Effector CD8-positive, alpha-beta T cell (primary cell): ENCODE data around the gene PLK2.

ENCODE experiments used
- DNase-seq: peaks from one replicate; lab custom pipeline; 2025; lab: John Stamatoyannopoulos, UW

Gene PLK2

GRCh38 chr5:58450811-58451629, 8.9 kb downstream of the PLK2 start:
- DNase-seq, result no peak

- no peak for DNase-seq
These were observed 9.9 kb downstream of the PLK2 start for GRCh38 chr5:58450018-58450417.

DNA sequence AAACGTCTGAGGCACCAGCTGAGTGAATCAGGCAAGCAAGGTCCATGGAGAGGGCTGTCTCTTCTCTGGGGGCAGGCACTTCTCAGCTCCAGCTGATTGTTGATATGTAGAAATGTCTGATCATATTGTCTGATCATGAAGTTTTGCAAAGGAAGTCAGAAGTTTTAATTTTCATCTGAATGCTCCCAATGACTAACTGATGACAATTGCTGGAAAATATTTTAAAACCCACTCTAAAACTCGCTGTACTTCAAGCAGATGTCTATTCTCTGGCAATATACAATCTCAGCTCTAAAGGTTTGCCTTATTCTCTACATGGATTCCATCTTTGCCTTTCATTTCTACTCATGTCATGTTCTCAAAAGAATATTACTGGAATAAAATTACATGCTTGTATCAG, 12.7 kb downstream of the PLK2 start:
- no peak for DNase-seq

GRCh38 chr5:58446024-58446423, 13.9 kb downstream of the PLK2 start:
- DNase-seq, result no peak

GRCh38 chr5:58444805-58445204, 15.1 kb downstream of the PLK2 start:
- no peak for DNase-seq

- DNase-seq, result no peak
These were observed 18.9 kb downstream of the PLK2 start for GRCh38 chr5:58440901-58441460.

- DNase-seq, result no peak
These were observed 20.7 kb downstream of the PLK2 start for GRCh38 chr5:58439094-58439644.

GRCh38 chr5:58437661-58438060, 22.2 kb downstream of the PLK2 start:
- no peak for DNase-seq

- DNase-seq, result no peak
These were observed 28.1 kb downstream of the PLK2 start for GRCh38 chr5:58431832-58432231.

- DNase-seq, result no peak
These were observed 47.0 kb downstream of the PLK2 start for GRCh38 chr5:58412932-58413331.

DNA sequence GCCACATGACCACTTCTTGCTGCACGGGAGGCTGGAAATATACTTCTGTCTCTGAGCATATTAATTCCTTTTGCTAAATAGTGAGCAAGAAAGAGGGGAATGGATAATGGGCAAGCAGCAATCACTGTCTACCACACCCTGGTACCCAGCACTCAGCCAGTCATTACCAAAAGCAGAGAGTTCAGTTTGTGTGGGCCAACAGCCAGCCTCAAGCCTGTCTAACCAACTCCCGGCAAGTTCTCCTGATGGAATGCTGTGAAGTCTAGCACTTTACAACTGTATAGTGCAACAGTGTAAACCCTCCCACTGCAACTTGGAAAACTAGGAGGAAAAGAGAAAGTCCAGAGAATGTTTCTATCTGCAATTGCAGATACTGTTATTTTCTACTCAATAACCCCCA, 47.8 kb downstream of the PLK2 start:
- no peak for DNase-seq

DNA sequence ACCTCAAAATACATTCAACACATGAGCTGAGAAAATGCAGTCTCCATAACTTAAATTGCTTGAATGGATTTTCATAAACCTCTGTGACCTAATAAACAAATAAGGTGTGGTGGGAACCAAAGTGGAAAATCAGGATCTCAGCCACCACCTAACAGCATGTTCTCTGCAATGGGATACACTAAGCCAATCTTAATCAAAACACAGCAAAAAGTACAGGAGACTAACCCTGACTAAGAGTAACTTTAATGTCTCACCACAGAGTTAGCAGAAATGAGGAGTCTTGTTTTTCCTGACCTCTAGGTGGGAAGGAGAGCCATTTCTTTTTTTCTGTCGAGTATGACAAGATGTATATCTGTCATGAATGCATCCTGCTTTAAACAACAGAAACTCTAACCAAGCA, 48.5 kb downstream of the PLK2 start:
- DNase-seq, result no peak

DNA sequence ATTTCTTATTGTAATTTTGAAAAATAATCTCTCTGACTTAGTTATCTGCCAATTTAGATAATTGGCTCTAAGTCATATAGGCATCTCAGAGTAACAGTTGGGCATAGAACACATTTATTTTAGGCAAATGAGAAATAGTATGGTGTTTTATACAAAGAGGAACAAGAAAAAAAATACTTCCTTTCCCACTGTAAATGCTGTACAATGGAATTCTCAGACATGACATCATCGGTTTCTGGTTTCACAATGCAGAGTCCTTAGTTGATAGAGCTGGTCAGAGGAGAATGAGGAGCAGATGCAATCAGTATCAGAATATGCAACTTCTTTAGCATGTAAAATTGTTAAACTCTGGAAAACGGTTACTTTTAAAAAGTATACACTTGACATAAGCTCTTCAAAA, 49.4 kb downstream of the PLK2 start:
- no peak for DNase-seq

- DNase-seq, result no peak
These were observed 52.7 kb downstream of the PLK2 start for GRCh38 chr5:58407042-58407719.

GRCh38 chr5:58406394-58406793, 53.5 kb downstream of the PLK2 start:
- no peak for DNase-seq

DNA sequence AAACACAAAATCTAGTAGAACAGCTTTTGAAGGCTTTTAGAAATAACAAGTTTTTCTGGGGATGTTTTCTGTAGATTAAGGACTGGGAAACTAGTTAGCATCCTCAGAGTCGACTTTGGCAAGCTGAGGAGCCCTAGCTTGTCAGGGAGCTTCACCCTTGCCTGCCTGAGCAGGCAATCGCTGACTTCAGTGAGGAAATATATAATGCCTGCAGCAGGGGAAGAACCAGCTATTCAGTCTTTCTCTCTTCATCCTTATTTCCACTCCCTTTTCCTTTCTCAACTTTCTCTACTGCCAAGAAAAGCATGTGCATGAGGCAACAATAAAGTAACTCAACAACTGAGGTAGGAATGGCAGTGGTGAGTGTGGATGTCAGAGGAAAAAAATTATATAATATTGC, 54.7 kb downstream of the PLK2 start:
- DNase-seq, result no peak

- no peak for DNase-seq
These were observed 55.2 kb downstream of the PLK2 start for GRCh38 chr5:58404734-58405133.
